Measurements from ENCODE around the gene FARP1.

Gene FARP1

GRCh38 chr13:98493042-98493712 is 350.3 kb downstream of the FARP1 start:
- no peak for DNase-seq (ENCODE audit: low read depth in 4 of 4, low spot score in 1 of 4)

GRCh38 chr13:98494769-98495168 is 351.9 kb downstream of the FARP1 start:
- DNase-seq (ENCODE audit: low read depth in 4 of 4, low spot score in 1 of 4), result no peak

GRCh38 chr13:98495627-98496478 is 353.0 kb downstream of the FARP1 start:
- DNase-seq (ENCODE audit: low read depth in 4 of 4, low spot score in 1 of 4), result no peak

GRCh38 chr13:98496479-98496791 is 353.5 kb downstream of the FARP1 start:
- DNase-seq (ENCODE audit: low read depth in 4 of 4, low spot score in 1 of 4), result no peak

GRCh38 chr13:98496966-98497365 is 354.1 kb downstream of the FARP1 start:
- DNase-seq (ENCODE audit: low read depth in 4 of 4, low spot score in 1 of 4), result no peak

- no peak for DNase-seq (ENCODE audit: low read depth in 4 of 4, low spot score in 1 of 4)
Observed at GRCh38 chr13:98500963-98501421, 358.1 kb downstream of the FARP1 start.

- DNase-seq (ENCODE audit: low read depth in 4 of 4, low spot score in 1 of 4), result no peak
Observed at GRCh38 chr13:98503175-98504028, 360.5 kb downstream of the FARP1 start.

GRCh38 chr13:98504029-98504351 is 361.1 kb downstream of the FARP1 start:
- no peak for DNase-seq (ENCODE audit: low read depth in 4 of 4, low spot score in 1 of 4)

GRCh38 chr13:98504371-98504963 is 361.6 kb downstream of the FARP1 start:
- DNase-seq (ENCODE audit: low read depth in 4 of 4, low spot score in 1 of 4), result no peak
